ENCODE results near the gene COX4I1. TPM values are rescaled to one million over a fixed set of nuclear protein-coding genes. Genes with fewer than 3 reads are reported as not detected.

COX4I1 gene
- total and polyA plus RNA-seq, 10 of the 15 experiments (the other 5 are each of a cell fraction or from before 2014, with no cell fraction given): 480 to 1,889 (median 872) TPM

DNA sequence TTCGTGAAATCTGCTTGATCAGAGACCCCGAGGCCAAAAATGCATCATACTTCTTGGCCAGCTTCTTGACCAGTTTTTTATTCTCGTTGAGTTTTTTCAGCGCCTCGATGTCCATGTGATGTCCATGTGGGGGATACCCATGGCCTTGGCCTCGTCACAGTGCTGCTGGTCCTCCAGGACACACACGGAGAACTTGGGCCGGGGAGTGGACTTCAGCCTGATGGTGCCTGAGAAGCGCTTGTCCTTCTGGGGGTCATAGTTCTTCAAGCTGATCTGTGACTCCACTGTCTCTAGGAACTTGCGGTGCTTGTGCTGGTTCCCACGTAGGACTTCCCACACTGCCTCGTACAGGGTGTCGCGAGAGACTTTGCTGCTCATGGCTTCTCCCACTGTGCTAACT is 16.7 kb downstream of the COX4I1 start:
- ChIA-PET POLR2A (interaction anchor here (0.6 kb wide), 1 partner anchor 570 kb away, joined by 7 read pairs; no protein-coding TSS in a partner anchor), RAD21 (ENCODE audit: unreplicated experiment) (interaction anchor here (0.7 to 1.3 kb wide), 2 partner anchors 173 to 1291 kb away, joined by 3 to 4 read pairs; no protein-coding TSS in a partner anchor), SMC1A (ENCODE audit: uncharacterized antibody, unreplicated experiment) (interaction anchor here (0.8 to 1.2 kb wide), 2 partner anchors 200 to 206 kb away, joined by 3 read pairs; no protein-coding TSS in a partner anchor), CTCF (interaction anchor here (1.0 to 1.5 kb wide), 3 partner anchors 9 to 200 kb away, joined by 3 to 4 read pairs (median 3); no protein-coding TSS in a partner anchor)
- in situ Hi-C loops (cut with MboI) (loop anchor here (25.0 kb wide), 1 partner anchor 521 kb away; no protein-coding TSS in a partner anchor), intact Hi-C loops (cut with micrococcal nuclease; ENCODE audit: unreplicated experiment) (no loop called here)
- no peak overlapping the region for H3K4me2 ChIP-seq (ENCODE audit: control insufficient read depth, insufficient read depth)
- H3K27me3 ChIP-seq (replicated peaks in 1 of 2; ENCODE audit: control insufficient read depth in 2 of 2, insufficient read depth in 2 of 2, low read length in 1 of 2): peaks cover 0 to 3% of the 10 kb centered on the region in 2 experiments; a peak in 1 of 4 replicates
- ATAC-seq: no peak
- H3K4me1 ChIP-seq (ENCODE audit: control insufficient read depth, insufficient read depth, low read length): peaks cover 3% of the 10 kb centered on the region
- H3K79me2 ChIP-seq (ENCODE audit: control insufficient read depth, insufficient read depth, low read length): no peaks in the 10 kb centered on the region
- no peak overlapping the region for H3K9ac ChIP-seq (ENCODE audit: control insufficient read depth, insufficient read depth, low read length)
- no peaks in the 10 kb centered on the region for H3K9me3 ChIP-seq (replicated peaks; ENCODE audit: control insufficient read depth, insufficient read depth, low read length)
- no peaks in the 10 kb centered on the region for H3K36me3 ChIP-seq (ENCODE audit: control insufficient read depth in 2 of 2, insufficient read depth in 2 of 2, low read length in 1 of 2)
- no peak overlapping the region for H3K27ac ChIP-seq (ENCODE audit: control insufficient read depth, insufficient read depth)
- no peak overlapping the region for H2AFZ ChIP-seq (ENCODE audit: control insufficient read depth, low read depth, low read length)
- WGBS (ENCODE audit: insufficient coverage, insufficient replicate concordance, low lambda C conversion rate, missing lambda C conversion rate): 76% methylated on average over 14 of the region's 14 CpGs
- DNase-seq (ENCODE audit: low read depth, low spot score): no peak
- no peaks in the 10 kb centered on the region for H4K20me1 ChIP-seq (ENCODE audit: control insufficient read depth, insufficient read depth)
- FAIRE-seq: no peak
- BruUV-seq (replicated peaks): no TSS peak
- H3K4me3 ChIP-seq: no peak overlapping the region
- TF ChIP-seq ZNF217 (IDR thresholded peaks at IDR 0.05): no peak
- TF ChIP-seq STAT3 (IDR thresholded peaks at IDR 0.05; ENCODE audit: low read depth, low read length): no peak
- TF ChIP-seq CHD4 (IDR thresholded peaks at IDR 0.05): no peak
- TF ChIP-seq NFXL1 (IDR thresholded peaks at IDR 0.05; ENCODE audit: borderline replicate concordance): no peak
- TF ChIP-seq, protein P1, sequence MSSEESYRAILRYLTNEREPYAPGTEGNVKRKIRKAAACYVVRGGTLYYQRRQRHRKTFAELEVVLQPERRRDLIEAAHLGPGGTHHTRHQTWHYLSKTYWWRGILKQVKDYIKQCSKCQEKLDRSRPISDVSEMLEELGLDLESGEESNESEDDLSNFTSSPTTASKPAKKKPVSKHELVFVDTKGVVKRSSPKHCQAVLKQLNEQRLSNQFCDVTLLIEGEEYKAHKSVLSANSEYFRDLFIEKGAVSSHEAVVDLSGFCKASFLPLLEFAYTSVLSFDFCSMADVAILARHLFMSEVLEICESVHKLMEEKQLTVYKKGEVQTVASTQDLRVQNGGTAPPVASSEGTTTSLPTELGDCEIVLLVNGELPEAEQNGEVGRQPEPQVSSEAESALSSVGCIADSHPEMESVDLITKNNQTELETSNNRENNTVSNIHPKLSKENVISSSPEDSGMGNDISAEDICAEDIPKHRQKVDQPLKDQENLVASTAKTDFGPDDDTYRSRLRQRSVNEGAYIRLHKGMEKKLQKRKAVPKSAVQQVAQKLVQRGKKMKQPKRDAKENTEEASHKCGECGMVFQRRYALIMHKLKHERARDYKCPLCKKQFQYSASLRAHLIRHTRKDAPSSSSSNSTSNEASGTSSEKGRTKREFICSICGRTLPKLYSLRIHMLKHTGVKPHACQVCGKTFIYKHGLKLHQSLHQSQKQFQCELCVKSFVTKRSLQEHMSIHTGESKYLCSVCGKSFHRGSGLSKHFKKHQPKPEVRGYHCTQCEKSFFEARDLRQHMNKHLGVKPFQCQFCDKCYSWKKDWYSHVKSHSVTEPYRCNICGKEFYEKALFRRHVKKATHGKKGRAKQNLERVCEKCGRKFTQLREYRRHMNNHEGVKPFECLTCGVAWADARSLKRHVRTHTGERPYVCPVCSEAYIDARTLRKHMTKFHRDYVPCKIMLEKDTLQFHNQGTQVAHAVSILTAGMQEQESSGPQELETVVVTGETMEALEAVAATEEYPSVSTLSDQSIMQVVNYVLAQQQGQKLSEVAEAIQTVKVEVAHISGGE (CRISPR knock-in tag; IDR thresholded peaks at IDR 0.05): no peak
- TF ChIP-seq, protein P2, sequence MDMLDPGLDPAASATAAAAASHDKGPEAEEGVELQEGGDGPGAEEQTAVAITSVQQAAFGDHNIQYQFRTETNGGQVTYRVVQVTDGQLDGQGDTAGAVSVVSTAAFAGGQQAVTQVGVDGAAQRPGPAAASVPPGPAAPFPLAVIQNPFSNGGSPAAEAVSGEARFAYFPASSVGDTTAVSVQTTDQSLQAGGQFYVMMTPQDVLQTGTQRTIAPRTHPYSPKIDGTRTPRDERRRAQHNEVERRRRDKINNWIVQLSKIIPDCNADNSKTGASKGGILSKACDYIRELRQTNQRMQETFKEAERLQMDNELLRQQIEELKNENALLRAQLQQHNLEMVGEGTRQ (IDR thresholded peaks at IDR 0.05; ENCODE audit: borderline replicate concordance, low read depth, low read length): no peak
- no peak for TF ChIP-seq MEF2B (IDR thresholded peaks at IDR 0.05; ENCODE audit: partially characterized antibody, poor library complexity, severe bottlenecking)
- no peak for TF ChIP-seq CBX5 (IDR thresholded peaks at IDR 0.05; ENCODE audit: low read depth)
- no peak for TF ChIP-seq MXI1 (IDR thresholded peaks at IDR 0.05; ENCODE audit: low read depth, low read length)
- no peak for TF ChIP-seq RAD21 (IDR thresholded peaks at IDR 0.05; ENCODE audit: insufficient read depth, low read depth, low read length)
- no peak for TF ChIP-seq FOXM1 (IDR thresholded peaks at IDR 0.05; ENCODE audit: low read depth, low read length)
- TF ChIP-seq SMC3 (IDR thresholded peaks at IDR 0.05; ENCODE audit: borderline replicate concordance, low read length): no peak
- no peak for TF ChIP-seq NFYB (IDR thresholded peaks at IDR 0.05; ENCODE audit: insufficient read depth, low read depth, low read length)
- no peak for TF ChIP-seq ASH2L (IDR thresholded peaks at IDR 0.05; ENCODE audit: borderline replicate concordance, low read depth)
- TF ChIP-seq, protein P3, sequence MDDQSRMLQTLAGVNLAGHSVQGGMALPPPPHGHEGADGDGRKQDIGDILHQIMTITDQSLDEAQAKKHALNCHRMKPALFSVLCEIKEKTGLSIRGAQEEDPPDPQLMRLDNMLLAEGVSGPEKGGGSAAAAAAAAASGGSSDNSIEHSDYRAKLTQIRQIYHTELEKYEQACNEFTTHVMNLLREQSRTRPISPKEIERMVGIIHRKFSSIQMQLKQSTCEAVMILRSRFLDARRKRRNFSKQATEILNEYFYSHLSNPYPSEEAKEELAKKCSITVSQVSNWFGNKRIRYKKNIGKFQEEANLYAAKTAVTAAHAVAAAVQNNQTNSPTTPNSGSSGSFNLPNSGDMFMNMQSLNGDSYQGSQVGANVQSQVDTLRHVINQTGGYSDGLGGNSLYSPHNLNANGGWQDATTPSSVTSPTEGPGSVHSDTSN (IDR thresholded peaks at IDR 0.05; ENCODE audit: insufficient replicate concordance, low read depth, low read length): no peak
- no peak for TF ChIP-seq TARDBP (IDR thresholded peaks at IDR 0.05; ENCODE audit: borderline replicate concordance)
- TF ChIP-seq, protein P4, sequence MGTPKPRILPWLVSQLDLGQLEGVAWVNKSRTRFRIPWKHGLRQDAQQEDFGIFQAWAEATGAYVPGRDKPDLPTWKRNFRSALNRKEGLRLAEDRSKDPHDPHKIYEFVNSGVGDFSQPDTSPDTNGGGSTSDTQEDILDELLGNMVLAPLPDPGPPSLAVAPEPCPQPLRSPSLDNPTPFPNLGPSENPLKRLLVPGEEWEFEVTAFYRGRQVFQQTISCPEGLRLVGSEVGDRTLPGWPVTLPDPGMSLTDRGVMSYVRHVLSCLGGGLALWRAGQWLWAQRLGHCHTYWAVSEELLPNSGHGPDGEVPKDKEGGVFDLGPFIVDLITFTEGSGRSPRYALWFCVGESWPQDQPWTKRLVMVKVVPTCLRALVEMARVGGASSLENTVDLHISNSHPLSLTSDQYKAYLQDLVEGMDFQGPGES (IDR thresholded peaks at IDR 0.05): no peak
- TF ChIP-seq TCF7 (IDR thresholded peaks at IDR 0.05; ENCODE audit: borderline replicate concordance): no peak

Data from GM12878 (cell line).